Calu3 (cell line): ENCODE data around the gene PPP2R1B. TPM values are rescaled to one million over a fixed set of nuclear protein-coding genes. Genes with fewer than 3 reads are reported as not detected.

ENCODE experiments used
- BruUV-seq: library from RNA; stranded (reverse); fragments of 400-500 nt; replicated peaks from 2 replicates; lab custom pipeline; 2021; lab: Mats Ljungman, UMichigan
- CTCF ChIA-PET: fragments of 300-600 bp; sonication (Branson Sonifier 250); formaldehyde crosslinking; loops from one replicate; lab custom pipeline; 2022; ENCODE audit warnings: antibody characterized with exemption; lab: Charles Lee
- DNase-seq: peaks from one replicate; pipeline ENCODE4 v3.0.0; 2022
- H3K27ac Mint-ChIP-seq: one replicate; pipeline ENCODE4 v1.8.0; 2022; ENCODE audit warnings: mixed read lengths; ENCODE audit not compliant: unreplicated experiment
- H3K27me3 Mint-ChIP-seq: one replicate; pipeline ENCODE4 v1.8.0; 2022; ENCODE audit warnings: mixed read lengths; ENCODE audit not compliant: unreplicated experiment
- H3K36me3 Mint-ChIP-seq: one replicate; pipeline ENCODE4 v1.8.0; 2022; ENCODE audit warnings: mild to moderate bottlenecking, moderate library complexity, mixed read lengths; ENCODE audit not compliant: insufficient read depth, unreplicated experiment
- H3K4me1 Mint-ChIP-seq: one replicate; pipeline ENCODE4 v1.8.0; 2022; ENCODE audit warnings: mild to moderate bottlenecking, low read depth, mixed read lengths; ENCODE audit not compliant: unreplicated experiment
- H3K4me3 Mint-ChIP-seq: one replicate; pipeline ENCODE4 v1.8.0; 2022; ENCODE audit warnings: mild to moderate bottlenecking, low read depth, moderate library complexity, mixed read lengths; ENCODE audit not compliant: unreplicated experiment
- H3K9me3 Mint-ChIP-seq: one replicate; pipeline ENCODE4 v1.8.0; 2022; ENCODE audit warnings: low read depth, mixed read lengths; ENCODE audit not compliant: unreplicated experiment
- intact Hi-C: fragments of 100-400 bp; cut with micrococcal nuclease; formaldehyde crosslinking; loops from one replicate; pipeline ENCODE4 v1.10.0; 2022; ENCODE audit not compliant: unreplicated experiment
- total RNA-seq: library from RNA; stranded (reverse); gene quantifications from 2 replicates; pipeline ENCODE4 v1.2.3, GENCODE V29; 2022
- TF ChIP-seq, protein P1 (sequence below): fragments of 200-600 bp; IDR thresholded peaks from one replicate; pipeline ENCODE4 v1.8.0; 2022; ENCODE audit warnings: antibody characterized with exemption; ENCODE audit not compliant: unreplicated experiment

Gene PPP2R1B
- total RNA-seq, 1 experiment from 2014 or later = 24.0 TPM

DNA sequence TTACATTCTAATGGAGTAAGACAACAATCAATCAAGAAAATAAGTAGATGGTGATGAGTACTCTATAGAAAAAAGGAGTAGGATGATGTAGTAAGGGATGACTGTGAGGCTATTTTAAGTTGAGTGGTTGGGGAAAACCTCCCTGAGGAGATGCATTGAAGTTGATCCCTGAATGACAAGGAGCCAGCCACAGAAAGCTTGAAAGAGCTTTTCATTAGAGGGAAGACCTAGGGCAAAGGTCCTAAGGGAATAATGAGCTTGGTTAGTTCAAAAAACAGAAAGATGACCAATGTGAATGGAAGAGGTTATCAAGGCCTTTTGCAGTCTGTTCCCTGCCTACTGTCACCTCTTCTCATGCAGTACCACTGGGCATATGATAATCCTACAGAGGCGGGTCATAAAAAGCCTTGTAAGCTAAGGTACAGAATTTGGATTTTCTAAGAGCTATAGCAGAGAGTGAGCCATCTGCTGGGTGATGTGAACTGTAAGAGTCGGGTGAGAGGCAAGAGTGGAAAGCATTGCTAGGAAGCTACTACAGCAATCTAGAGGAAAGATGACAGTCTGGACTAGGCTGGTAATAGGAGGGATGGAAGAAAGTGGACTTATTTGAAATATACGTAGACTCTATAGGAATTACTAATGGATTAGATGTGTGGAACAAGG is 3.1 kb downstream of the PPP2R1B start:
- H3K27ac Mint-ChIP-seq = no peak overlapping the region
- no peak for DNase-seq
- TF ChIP-seq, protein P1, sequence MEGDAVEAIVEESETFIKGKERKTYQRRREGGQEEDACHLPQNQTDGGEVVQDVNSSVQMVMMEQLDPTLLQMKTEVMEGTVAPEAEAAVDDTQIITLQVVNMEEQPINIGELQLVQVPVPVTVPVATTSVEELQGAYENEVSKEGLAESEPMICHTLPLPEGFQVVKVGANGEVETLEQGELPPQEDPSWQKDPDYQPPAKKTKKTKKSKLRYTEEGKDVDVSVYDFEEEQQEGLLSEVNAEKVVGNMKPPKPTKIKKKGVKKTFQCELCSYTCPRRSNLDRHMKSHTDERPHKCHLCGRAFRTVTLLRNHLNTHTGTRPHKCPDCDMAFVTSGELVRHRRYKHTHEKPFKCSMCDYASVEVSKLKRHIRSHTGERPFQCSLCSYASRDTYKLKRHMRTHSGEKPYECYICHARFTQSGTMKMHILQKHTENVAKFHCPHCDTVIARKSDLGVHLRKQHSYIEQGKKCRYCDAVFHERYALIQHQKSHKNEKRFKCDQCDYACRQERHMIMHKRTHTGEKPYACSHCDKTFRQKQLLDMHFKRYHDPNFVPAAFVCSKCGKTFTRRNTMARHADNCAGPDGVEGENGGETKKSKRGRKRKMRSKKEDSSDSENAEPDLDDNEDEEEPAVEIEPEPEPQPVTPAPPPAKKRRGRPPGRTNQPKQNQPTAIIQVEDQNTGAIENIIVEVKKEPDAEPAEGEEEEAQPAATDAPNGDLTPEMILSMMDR = no peak
- peaks cover 8% of the 10 kb centered on the region for H3K4me1 Mint-ChIP-seq
- H3K4me3 Mint-ChIP-seq = no peak overlapping the region
- H3K9me3 Mint-ChIP-seq = no peaks in the 10 kb centered on the region
- peaks cover 25% of the 10 kb centered on the region for H3K36me3 Mint-ChIP-seq
- no TSS peak for BruUV-seq
- CTCF ChIA-PET = interaction anchor here (1.5 kb wide), 1 partner anchor 159 kb away, joined by 3 read pairs; no protein-coding TSS in a partner anchor
- H3K27me3 Mint-ChIP-seq = no peaks in the 10 kb centered on the region
- intact Hi-C loops = no loop called here

DNA sequence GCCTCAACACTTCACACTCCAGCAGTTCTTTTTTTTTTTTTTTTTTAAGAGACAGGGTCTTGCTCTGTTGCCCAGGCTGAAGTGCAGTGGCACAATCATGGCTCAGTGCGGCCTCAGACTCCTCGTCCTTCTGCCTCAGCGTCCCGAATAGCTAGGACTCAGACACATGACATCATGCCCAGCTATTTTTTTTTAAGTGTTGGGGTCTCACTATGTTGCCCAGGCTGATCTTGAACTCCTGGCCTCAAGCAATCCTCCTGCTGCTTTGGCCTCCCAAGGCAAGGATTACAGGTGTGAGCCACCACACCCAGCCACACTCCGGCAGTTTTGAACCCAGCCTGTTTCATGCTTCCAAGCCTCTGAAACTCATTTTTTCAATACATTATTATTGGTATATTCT is 3.7 kb downstream of the PPP2R1B start:
- H3K9me3 Mint-ChIP-seq = no peaks in the 10 kb centered on the region
- no peaks in the 10 kb centered on the region for H3K27me3 Mint-ChIP-seq
- H3K27ac Mint-ChIP-seq = no peak overlapping the region
- peaks cover 31% of the 10 kb centered on the region for H3K36me3 Mint-ChIP-seq
- CTCF ChIA-PET = interaction anchor here (0.9 to 1.5 kb wide), 2 partner anchors 19 to 158 kb away, joined by 3 read pairs; no protein-coding TSS in a partner anchor
- DNase-seq = no peak
- H3K4me1 Mint-ChIP-seq = peaks cover 8% of the 10 kb centered on the region
- no TSS peak for BruUV-seq
- no peak overlapping the region for H3K4me3 Mint-ChIP-seq
- intact Hi-C loops = no loop called here
- TF ChIP-seq, protein P1 = no peak

DNA sequence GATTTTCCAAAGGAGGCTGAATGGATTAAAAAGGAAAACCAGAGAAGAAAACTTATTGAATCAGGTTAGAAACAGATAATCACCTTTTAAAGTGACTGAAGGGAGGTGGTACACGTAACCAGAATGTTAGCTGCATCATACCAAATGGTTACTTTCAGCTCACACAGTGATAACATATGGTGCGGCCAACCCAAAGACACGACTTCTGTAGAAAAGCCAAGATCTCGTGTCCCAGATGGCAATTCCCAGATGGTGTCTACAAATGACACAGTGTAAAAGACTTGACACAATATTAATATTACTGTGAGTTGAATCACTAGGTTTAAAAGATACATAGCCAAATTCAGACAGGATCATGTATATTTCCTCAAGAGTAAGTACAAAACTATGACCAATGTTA is 5.2 kb downstream of the PPP2R1B start:
- intact Hi-C loops = no loop called here
- Mint-ChIP-seq H3K36me3 (peaks cover 20% of the 10 kb centered on the region), H3K4me3 (no peak overlapping the region), H3K4me1 (no peaks in the 10 kb centered on the region), H3K27ac (no peak overlapping the region), H3K9me3 (no peaks in the 10 kb centered on the region), H3K27me3 (no peaks in the 10 kb centered on the region)
- no peak for DNase-seq
- CTCF ChIA-PET = no interaction called here
- TF ChIP-seq, protein P1 = no peak
- no TSS peak for BruUV-seq

DNA sequence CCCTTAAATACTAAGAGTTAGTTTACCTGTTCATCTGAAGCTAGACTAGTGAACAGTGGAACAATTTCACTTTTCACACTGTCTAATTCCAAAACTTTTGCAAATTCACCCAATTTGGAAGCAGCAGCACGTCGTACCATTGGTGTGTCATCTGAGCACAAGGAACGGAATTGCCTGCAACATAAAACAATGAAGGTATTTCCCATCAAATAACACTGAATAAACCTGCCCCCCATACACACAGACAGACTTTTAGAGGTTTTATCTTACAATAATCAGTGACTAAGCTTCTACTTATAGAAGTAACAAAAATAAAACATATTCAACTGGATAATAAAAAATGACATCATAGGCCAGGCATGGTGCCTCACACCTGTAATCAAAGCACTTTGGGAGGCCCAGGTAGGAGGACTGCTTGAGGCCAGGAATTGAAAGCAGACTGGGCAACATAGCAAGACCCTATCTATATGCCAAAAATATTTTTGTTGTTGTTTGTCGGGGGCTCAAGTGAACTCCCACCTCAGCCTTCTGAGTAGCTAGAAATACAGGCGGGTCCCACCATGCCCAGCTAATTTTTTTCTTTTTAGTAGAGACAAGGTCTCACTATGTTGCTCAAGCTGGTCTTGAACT is 6.3 kb downstream of the PPP2R1B start:
- no peaks in the 10 kb centered on the region for H3K4me1 Mint-ChIP-seq
- H3K36me3 Mint-ChIP-seq = peaks cover 9% of the 10 kb centered on the region
- DNase-seq = no peak
- intact Hi-C loops = no loop called here
- CTCF ChIA-PET = no interaction called here
- TF ChIP-seq, protein P1 = no peak
- H3K9me3 Mint-ChIP-seq = no peaks in the 10 kb centered on the region
- no TSS peak for BruUV-seq
- no peak overlapping the region for H3K27ac Mint-ChIP-seq
- no peaks in the 10 kb centered on the region for H3K27me3 Mint-ChIP-seq
- no peak overlapping the region for H3K4me3 Mint-ChIP-seq
